ENCODE results near the gene LINGO1. TPM values are rescaled to one million over a fixed set of nuclear protein-coding genes. Genes with fewer than 3 reads are reported as not detected.

Gene LINGO1
- total and polyA plus RNA-seq, 4 donors, result 0.33 to 5.1 (median 0.88) TPM

DNA sequence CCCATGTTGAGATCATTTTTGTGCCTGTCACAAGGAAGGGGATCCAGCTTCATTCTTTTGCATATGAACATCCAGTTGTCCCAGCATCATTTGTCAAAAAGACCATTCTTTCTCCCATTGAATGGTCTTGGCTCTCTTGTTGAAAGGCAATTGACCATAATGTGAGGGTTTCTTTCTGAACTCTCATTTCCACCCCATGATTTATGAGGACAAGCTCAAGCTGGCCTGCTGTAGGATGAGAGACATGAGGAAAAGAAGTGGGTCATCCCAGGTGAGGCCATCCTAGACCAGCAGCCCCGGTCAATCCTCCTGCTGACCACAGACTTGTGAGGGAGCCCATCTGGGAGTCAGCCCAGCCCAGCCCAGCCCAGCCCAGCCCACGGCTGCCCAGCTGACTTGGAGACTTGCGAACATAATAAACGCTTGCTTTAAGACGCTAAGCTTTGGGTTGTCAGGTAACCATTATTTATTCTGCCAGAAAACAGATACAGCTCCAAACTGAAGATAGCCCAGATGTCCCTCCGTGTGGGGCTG is 69.0 kb downstream of the LINGO1 start:
- DNase-seq, result no peak

More for the DNA sequence above, 69.0 kb downstream of the LINGO1 start:
- WGBS, 2 donors, result 75 to 88% methylated on average over 6 of the region's 6 CpGs
- Histone ChIP-seq H3K27ac (ENCODE audit: low read depth in 1 of 2, low read length in 1 of 2) (no peak overlapping the region), H3K9ac (ENCODE audit: insufficient read depth in 1 of 2, low read length in 2 of 2) (no peak overlapping the region), H3K4me3 (no peak overlapping the region), H3K4me1 (ENCODE audit: control insufficient read depth in 5 of 5, insufficient read depth in 5 of 5, low read length in 5 of 5) (peaks cover 0 to 27% (median 8%) of the 10 kb centered on the region in 5 donors), H3K27me3 (ENCODE audit: control insufficient read depth in 3 of 3, insufficient read depth in 3 of 3, low read length in 2 of 3) (no peaks in the 10 kb centered on the region), H3K36me3 (ENCODE audit: control insufficient read depth in 4 of 4, insufficient read depth in 4 of 4, low read length in 4 of 4) (no peaks in the 10 kb centered on the region), H3K9me3 (ENCODE audit: control insufficient read depth in 4 of 4, insufficient read depth in 3 of 4, low read length in 3 of 4) (no peaks in the 10 kb centered on the region)
- no peak for TF ChIP-seq CTCF (IDR thresholded peaks at IDR 0.05; ENCODE audit: control extremely low read depth, extremely low read depth)
- no peak for ATAC-seq (ENCODE audit: insufficient read depth, low FRiP score)

Other genes with a start within 250 kb of the LINGO1 start
- 100 to 1,000 TPM in 1 of 2 donors, 10 to 100 TPM in 1; 71.6 to 147 TPM for gene PEAK1, start 212.8 kb downstream of the LINGO1 start, total RNA-seq
- gene PEAK1, start 212.8 kb downstream of the LINGO1 start, polyA plus RNA-seq, result 1 to 10 TPM; 8.6 to 8.8 TPM
- gene HMG20A, start 212.0 kb downstream of the LINGO1 start, total RNA-seq, result 10 to 100 TPM; 32.9 to 63.9 TPM
- gene HMG20A, start 212.0 kb downstream of the LINGO1 start, polyA plus RNA-seq, result 10 to 100 TPM; 12.7 to 13.9 TPM